Measurements from ENCODE around the gene ESR2.
"Not testable (repeated sequence)": the region's sequence is repeated elsewhere in the genome, so short reads cannot be mapped to it uniquely, and the experiment has no call there.

The ESR2 gene

GRCh38 chr14:64126548-64126947 is 167.6 kb downstream of the ESR2 start:
- no peak for DNase-seq (ENCODE audit: low spot score)

GRCh38 chr14:64125270-64125669 is 168.9 kb downstream of the ESR2 start:
- no peak for DNase-seq (ENCODE audit: low spot score)

- DNase-seq (ENCODE audit: low spot score) = no peak
Measured at GRCh38 chr14:64123241-64123822, 170.8 kb downstream of the ESR2 start.

DNA sequence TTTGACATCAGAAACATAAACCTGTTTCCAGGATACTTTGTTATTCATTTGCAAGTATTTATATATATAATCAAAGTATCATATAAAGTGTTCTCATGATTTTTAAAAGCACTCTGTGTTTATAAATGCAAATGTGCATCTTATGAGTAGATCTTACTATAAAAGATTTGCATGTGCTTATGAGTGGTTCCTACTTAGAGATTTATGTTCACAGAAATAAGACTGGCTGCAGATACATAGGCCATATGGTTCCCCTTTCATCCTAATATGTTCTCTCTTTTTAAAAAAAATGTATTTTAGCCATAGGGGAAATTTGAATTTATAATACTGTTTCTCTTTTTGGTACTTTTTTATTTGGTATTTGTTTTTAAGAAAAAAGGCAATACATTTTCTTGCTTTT is 174.2 kb downstream of the ESR2 start:
- DNase-seq (ENCODE audit: low spot score) = no peak

GRCh38 chr14:64119500-64119899 is 174.7 kb downstream of the ESR2 start:
- DNase-seq (ENCODE audit: low spot score) = no peak

DNA sequence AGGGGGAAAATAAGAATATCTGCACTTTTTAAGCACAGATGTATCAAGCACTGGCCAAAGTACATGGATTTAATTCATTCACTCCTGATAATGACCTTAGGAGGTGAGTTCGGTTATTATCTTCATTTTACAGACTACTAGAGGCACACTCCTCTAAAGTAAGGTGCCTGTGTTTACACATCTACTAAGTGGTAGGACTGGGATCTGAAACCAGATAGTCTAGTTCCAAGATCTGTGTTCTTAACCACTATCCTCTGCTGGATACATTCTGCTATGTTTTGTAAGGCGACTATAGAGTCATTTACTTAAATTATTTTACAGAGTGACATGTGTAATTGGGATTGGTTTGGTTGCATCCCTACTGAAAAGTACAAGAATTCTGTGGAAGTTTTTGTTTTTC is 175.3 kb downstream of the ESR2 start:
- no peak for DNase-seq (ENCODE audit: low spot score)

DNA sequence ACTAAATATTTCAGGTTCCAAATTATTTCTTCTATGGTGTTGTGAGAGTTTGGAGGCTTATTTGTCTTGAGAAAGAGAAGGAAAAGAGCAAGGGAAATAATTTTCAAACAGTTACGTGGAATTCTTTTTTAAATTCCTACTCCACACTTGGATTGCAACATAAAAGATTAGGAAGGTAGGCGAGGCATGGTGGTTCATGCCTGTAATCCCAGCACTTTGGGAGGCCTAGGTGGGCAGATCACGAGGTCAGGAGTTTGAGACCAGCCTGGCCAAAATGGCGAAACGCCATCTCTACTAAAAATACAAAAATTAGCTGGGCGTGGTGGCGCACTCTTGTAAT is 175.8 kb downstream of the ESR2 start:
- not testable (repeated sequence) for DNase-seq (ENCODE audit: low spot score)

DNA sequence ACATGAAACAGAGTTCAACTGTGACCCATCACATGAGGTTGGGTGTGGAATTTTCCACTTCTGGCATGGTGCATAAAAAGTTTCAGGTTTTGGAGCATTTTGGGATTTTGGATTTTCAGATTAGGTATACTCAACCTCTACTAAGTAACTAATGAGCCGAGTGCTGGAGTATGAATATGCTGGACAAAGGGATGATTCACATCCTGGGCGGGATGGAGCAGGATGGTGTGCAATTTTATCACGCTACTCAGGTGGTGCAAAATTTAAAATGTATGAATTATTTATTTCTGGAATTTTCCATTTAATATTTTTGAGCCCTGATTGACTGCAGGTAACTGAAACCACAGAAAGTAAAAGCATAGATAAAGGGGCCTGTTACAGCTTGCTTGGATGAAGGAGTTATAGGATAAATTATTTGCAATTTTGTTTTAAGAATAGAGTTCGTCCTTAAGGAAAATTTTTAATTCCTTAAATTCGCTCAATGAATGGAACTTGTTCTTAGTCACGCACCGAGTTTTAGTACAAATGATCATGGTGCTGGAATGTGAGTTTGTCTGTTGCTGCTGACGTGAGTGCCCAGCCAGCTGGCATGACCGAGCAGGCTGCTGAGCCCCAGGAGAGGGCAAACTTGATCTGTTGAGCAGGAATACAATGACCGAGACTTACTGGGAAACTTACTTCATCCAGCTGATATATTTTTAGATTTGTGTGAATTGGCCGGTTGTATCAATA is 176.3 kb downstream of the ESR2 start:
- no peak for DNase-seq (ENCODE audit: low spot score)

DNA sequence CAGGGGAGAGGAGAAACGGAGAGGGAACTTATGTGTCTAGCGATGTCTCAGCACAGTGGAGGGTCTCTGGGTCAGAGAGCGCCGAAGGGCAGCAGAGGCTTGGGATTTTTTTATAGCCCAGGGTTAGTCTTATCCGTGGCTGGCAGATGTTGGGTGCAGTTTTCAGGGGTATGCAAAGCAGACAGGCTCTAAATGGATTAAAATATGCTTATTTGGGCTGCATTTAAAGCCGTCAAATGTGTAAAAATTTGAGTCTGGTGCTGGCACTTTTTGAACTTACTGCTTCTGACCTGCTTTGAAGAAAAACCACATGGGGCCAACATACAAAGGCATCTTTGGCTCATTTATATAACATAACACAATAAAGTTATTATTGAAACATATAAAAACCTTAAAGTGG is 178.8 kb downstream of the ESR2 start:
- DNase-seq (ENCODE audit: low spot score) = no peak

DNA sequence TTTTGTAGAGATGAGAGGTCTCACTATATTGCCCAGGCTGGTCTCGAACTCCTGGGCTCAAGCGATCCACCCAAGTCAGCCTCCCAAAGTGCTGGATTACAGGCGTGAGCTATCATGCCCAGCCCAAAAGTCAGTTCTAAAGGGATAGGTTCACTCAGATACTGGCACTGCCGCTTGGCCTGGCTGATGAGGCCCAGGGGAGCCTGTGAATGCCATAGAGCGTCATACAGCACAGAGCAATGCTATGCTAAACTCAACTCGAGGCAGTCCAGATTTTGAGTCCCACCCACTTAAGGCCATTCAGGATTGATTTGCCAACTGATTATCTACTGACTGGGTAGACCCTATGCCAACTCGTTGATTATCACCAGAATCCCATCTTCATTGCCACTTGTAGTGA is 179.4 kb downstream of the ESR2 start:
- no peak for DNase-seq (ENCODE audit: low spot score)

GRCh38 chr14:64114166-64114565 is 180.0 kb downstream of the ESR2 start:
- peak; percentile 82 for DNase-seq (ENCODE audit: low spot score)

DNA sequence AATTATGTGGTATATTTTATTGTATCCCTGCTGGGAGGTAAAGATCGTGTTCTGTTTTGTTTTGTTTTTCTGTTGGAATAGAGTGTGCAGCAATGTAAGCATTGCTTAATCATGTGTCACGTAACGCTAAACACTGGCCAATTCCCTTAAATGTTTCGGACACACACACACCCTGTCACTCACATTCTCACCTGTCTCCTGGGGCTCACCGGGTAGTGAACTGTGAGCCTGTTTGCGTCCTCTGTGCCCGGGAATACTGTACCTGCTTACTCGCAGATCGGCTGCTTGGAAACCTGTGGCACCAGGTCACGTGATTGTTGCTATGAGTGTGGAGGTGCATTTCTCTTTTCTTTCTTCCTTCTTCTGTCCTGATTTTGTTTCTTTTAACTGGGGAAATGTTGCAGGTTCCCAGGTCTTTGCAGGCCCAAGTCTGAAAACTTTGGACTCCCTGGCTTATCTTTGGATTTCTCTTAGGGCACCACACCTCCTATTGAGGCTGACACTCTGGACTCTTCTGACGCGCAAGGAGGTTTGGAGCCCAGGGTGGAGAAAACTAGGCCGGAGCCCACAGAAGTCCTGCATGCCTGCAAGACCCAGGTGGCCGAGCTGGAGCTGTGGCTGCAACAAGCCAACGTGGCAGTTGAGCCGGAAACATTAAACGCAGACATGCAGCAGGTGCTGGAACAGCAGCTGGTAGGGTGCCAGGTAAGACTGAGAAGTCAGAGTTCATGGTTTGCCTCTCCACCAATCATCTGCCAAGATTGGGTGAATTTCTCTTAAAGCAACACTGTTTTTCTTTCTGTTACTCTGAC is 181.1 kb downstream of the ESR2 start:
- peak; percentile 36 for DNase-seq (ENCODE audit: low spot score)

DNA sequence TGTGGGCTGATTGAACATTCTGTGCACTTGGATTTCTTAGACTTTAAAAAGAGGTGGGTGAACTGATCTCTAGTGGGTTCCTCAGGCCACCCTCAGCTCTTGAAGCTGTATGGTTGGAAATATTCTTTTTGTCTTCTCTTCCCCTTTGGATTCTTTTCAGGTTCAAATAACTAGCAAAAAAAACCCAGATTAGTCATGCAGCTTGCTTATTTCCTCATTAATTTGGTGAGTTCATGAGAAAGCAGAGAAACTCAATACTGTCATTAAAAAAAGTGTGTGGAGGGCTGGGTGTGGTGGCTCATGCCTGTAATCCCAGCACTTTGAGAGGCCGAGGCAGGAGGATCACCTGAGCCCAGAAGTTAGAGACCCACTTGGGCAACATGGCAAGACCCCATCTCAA is 183.4 kb downstream of the ESR2 start:
- no peak for DNase-seq (ENCODE audit: low spot score)

DNA sequence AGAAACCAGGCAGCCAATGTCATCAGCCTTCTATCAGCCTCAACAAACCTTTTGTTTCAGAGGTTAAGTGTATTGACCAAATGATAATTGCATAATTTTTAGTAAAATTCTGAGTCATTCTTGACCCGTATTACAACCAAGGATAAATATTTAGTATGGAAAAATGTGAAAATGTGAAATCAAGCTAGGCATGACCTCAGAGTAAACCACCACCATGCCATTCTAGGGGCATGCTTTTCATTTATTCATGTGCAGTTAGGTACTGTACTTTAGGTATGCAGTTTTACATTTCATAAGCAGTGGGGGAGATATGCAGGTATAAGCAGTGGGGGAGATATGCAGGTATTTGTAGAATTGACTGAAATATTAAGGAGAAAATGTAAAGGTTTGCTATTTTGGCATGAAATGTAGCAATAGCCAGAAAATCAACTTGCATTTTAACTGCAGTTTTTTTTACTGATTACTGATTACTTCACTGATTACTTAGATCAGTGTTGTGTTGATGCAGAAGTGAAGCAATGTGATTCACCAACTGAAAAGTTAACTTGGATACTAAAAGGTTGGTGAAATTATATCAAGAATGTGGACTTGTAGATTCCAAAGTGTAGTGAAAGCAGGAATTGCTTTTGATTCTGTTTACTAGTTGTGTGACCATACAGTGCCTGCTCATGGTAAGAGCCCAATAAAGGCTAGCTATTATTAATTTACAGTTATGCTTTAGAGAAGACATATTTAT is 184.2 kb downstream of the ESR2 start:
- DNase-seq (ENCODE audit: low spot score) = no peak

DNA sequence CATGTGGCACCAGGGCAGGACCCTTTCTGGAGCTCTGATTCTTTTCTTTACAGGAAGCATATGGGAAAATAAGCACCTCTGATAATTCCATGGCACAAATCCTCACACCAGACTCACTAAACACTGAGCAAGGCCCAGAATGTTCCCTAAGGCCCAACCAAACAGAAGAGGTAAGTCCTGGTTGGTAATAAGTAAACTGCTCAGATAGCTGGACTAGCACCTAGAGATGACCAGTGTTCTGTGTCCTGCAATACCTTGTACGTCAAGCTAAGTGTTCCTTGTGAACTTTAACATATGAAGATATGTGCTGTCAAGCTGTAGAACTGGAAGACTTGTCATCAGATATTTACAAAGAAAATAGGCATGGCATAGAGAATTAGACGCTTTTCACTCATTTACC is 186.7 kb downstream of the ESR2 start:
- DNase-seq (ENCODE audit: low spot score) = no peak

DNA sequence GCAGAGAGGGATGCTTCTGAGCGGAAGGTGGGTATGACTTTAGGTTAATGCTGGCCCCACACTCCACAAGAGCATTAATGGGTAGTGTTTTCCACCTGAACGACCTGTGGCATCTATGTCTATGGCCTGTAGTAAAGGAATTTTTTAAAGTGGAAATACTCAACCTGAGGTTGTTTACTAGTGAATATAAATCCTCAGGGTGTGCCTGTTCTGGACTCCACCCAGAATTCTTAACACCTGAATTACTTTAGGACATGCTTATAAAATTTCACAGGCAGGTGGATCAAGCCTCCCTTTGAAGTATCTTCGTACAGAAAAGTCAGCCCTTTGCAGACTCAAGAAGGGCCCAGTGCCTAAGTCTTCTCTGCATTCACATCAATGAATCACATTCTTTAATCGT is 196.1 kb downstream of the ESR2 start:
- no peak for DNase-seq (ENCODE audit: low spot score)

DNA sequence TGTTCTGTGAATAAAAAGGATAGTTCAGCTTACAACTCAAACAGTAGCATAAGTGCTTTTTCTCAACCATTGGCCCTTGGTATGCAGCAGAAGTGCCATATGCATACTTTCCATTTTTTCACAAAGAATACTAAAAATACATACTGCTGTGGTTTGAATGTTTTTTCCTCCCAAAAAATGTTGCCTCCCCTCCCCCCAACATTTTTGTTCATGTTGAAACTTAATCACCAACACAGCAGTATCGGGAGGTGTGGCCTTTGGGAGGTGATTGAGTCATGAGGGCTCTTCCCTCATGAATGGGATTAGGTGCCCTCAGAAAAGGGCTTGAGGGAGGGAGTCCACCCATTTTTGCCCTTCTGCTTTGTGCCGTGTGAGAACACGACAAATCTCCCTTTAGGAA is 198.6 kb downstream of the ESR2 start:
- no peak for DNase-seq (ENCODE audit: low spot score)

- no peak for DNase-seq (ENCODE audit: low spot score)
Measured at GRCh38 chr14:64092940-64093339, 201.2 kb downstream of the ESR2 start.

- DNase-seq (ENCODE audit: low spot score) = no peak
Measured at GRCh38 chr14:64092338-64092737, 201.8 kb downstream of the ESR2 start.

GRCh38 chr14:64091217-64091616 is 203.0 kb downstream of the ESR2 start:
- no peak for DNase-seq (ENCODE audit: low spot score)

- peak; percentile 61 for DNase-seq (ENCODE audit: low spot score)
Measured at GRCh38 chr14:64089920-64090319, 204.3 kb downstream of the ESR2 start.

DNA sequence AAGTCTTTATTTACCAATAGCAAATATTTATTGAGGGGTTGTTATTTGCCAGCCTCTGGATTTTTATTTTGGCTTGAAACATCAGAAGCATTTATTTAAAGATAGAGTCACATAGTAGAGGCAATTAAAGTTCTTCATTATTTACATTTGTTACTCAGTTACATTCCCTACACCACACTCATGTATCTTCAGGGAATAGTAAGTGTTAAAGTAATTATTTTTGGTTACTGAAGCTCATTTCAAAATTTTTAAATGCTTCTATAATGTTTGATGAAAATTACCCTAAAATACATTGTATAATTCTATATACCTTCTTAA is 205.6 kb downstream of the ESR2 start:
- no peak for DNase-seq (ENCODE audit: low spot score)

DNA sequence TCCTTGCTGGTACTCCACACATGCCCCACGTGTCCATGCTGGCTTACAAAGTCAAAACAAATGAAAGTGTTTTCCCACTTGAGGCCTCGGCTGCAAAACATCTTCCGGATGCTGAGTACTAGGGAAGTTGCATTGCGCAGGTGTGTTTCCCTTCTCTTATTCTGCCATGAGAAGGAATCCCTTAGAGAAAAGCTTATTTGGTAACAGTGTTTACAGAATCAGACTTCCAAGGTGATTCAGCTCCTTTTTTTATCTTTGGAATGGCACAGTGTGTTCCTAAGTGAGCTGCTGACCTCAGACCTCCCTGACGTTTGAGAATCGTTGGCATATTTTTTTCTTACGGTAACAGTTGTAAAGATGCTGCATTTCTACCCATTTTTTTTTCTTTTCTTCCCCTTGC is 211.3 kb downstream of the ESR2 start:
- no peak for DNase-seq (ENCODE audit: low spot score)

Data from D341Med (cell line).